ENCODE results near the gene PIF1. TPM values are rescaled to one million over a fixed set of nuclear protein-coding genes. Genes with fewer than 3 reads are reported as not detected.

PIF1 gene
- total RNA-seq, 1 donor from 2014 or later, result 1.7 TPM

DNA sequence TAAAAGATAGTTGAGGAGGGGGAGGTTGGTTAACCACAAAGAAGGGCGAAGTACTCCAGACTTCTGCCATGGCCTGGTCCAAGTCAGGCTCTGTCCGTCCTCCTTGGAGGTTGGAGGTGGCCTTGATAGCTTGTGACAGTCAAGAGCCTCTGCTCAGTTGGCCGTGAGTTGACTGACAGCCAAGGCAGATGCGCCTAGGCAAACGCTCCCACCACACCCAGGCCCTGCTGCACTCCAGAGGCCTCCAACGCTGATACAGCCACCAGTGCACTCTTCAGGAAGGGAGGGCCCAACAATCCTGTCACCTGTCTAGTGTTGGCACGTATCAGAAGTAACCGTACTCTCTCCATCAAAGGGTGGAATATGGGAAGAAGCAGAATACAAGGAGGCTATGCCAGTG lies 59.4 kb downstream of the PIF1 start:
- Mint-ChIP-seq H3K36me3 (ENCODE audit: low read depth, unreplicated experiment) (peaks cover 4% of the 10 kb centered on the region), H3K9me3 (ENCODE audit: unreplicated experiment) (no peaks in the 10 kb centered on the region), H3K27ac (ENCODE audit: unreplicated experiment) (no peak overlapping the region), H3K4me1 (ENCODE audit: low read depth, unreplicated experiment) (no peaks in the 10 kb centered on the region), H3K4me3 (ENCODE audit: unreplicated experiment) (no peak overlapping the region), H3K27me3 (ENCODE audit: low read depth, unreplicated experiment) (no peaks in the 10 kb centered on the region)
- Histone ChIP-seq H3K4me2 (ENCODE audit: low read length) (no peak overlapping the region), H2AFZ (ENCODE audit: low read depth, low read length) (no peak overlapping the region), H3K4me1 (ENCODE audit: insufficient read depth, low read length) (no peaks in the 10 kb centered on the region), H3K79me2 (ENCODE audit: insufficient read depth, low read length) (no peaks in the 10 kb centered on the region), H3K4me3 (ENCODE audit: insufficient read depth, low read depth, low read length) (no peak overlapping the region), H4K20me1 (ENCODE audit: insufficient read depth, low read length) (no peaks in the 10 kb centered on the region), H3K9ac (ENCODE audit: low read length) (no peak overlapping the region), H3K9me3 (ENCODE audit: insufficient read depth, low read depth, low read length) (no peaks in the 10 kb centered on the region), H3K27me3 (ENCODE audit: insufficient read depth, low read length) (no peaks in the 10 kb centered on the region), H3K36me3 (ENCODE audit: insufficient read depth, low read length) (no peaks in the 10 kb centered on the region), H3K27ac (ENCODE audit: low read depth, low read length) (no peak overlapping the region)
- FAIRE-seq, result no peak
- no peak for TF ChIP-seq EZH2 (IDR thresholded peaks at IDR 0.05; ENCODE audit: insufficient read depth, low read length)
- TF ChIP-seq, protein P1, sequence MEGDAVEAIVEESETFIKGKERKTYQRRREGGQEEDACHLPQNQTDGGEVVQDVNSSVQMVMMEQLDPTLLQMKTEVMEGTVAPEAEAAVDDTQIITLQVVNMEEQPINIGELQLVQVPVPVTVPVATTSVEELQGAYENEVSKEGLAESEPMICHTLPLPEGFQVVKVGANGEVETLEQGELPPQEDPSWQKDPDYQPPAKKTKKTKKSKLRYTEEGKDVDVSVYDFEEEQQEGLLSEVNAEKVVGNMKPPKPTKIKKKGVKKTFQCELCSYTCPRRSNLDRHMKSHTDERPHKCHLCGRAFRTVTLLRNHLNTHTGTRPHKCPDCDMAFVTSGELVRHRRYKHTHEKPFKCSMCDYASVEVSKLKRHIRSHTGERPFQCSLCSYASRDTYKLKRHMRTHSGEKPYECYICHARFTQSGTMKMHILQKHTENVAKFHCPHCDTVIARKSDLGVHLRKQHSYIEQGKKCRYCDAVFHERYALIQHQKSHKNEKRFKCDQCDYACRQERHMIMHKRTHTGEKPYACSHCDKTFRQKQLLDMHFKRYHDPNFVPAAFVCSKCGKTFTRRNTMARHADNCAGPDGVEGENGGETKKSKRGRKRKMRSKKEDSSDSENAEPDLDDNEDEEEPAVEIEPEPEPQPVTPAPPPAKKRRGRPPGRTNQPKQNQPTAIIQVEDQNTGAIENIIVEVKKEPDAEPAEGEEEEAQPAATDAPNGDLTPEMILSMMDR (IDR thresholded peaks at IDR 0.05; ENCODE audit: insufficient read depth, low read depth, low read length), result no peak
- DNase-seq (ENCODE audit: low read depth), result no peak

Other genes starting within 250 kb of the PIF1 start
- 10.6 and 10.8 TPM in 2 replicates for gene RBPMS2, start 50.1 kb downstream of the PIF1 start, total RNA-seq
- gene PLEKHO2, start 16.3 kb upstream of the PIF1 start, total RNA-seq, result 11.5 and 12.1 TPM in 2 replicates
- 1.1 and 1.6 TPM in 2 replicates for gene ANKDD1A, start 86.3 kb upstream of the PIF1 start, total RNA-seq
- 60.2 and 61.0 TPM in 2 replicates for gene SPG21, start 164.3 kb upstream of the PIF1 start, total RNA-seq
- gene MTFMT, start 204.0 kb upstream of the PIF1 start, total RNA-seq, result 12.3 and 13.5 TPM in 2 replicates
- not detected in 2 replicates for gene SLC51B, start 219.7 kb upstream of the PIF1 start, total RNA-seq
- gene RASL12, start 242.3 kb upstream of the PIF1 start, total RNA-seq, result 0.32 and 0.36 TPM in 2 replicates

Measured in astrocyte (in vitro differentiated cells and primary cell).